GM19023 (cell line): Measurements from ENCODE around the gene ZNF580.

Source experiments
- ATAC-seq: cut with Tn5 transposase; IDR thresholded peaks from one replicate; pipeline ENCODE4 v1.9.1; 2021; ENCODE audit warnings: mild to moderate bottlenecking, moderate library complexity; ENCODE audit not compliant: unreplicated experiment

Gene ZNF580

DNA sequence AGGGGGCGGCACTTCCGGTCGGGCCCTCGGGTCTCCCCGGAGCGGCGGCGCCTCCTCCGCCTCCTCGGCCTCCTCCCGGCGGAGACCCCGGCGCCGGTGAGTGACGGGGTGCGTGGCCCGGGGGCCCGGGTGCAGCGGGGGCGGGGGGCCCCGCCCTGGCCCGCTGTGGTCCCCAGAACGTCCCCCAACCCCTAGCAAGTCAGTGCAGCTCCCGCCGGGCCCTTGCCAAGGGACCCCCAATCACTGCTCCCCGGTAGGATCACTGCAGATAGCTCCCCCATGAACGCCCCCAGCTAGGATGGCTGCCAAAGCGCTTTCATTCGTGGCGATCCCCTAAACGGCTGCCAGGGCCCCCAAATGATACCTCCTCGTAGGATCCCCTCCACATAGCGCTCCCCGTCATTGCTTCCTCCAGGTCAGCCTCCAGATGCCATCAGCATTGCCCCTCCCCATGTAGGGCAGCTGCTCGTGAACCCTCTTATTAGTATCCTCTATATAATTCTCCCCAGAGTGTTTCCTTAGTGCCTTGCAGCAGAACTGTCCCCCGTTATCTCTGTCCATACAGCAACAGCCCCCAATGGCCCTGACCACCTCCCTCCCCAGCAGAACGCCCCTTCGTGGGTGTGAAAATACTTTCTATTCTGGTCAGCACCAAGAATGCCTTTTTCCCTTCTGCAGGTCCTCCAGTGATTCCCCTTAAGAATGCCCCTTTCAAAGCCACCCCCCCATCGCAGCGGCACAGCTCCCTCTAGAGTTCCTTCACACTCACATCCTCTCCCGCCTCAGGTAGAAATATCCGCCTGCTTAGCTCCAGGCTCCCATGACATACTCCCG is 34.9 kb upstream of the ZNF580 start, which contains the start of gene ZNF865:
Gene ZNF865 (plus strand): TSS at position 11 of the 834 bp plus-strand sequence. CDS start 7,972 bp downstream, outside the sequence.
- peak; percentile 22 for ATAC-seq

DNA sequence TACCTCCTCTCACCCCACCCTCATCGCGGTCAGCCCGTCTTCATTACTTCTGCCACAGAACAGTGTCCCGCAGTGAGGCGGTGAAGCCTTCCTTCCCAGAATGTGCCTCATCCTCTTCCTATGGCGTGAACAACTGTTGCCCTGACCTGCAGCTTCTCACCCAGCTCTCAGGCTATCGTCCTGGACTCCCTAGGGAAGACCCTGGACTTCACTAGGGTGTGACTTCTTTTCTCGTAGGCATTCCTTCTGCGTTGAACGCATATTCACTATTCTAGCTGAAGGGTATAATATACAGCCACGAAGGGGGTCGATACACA is 34.4 kb upstream of the ZNF580 start:
- no peak for ATAC-seq

DNA sequence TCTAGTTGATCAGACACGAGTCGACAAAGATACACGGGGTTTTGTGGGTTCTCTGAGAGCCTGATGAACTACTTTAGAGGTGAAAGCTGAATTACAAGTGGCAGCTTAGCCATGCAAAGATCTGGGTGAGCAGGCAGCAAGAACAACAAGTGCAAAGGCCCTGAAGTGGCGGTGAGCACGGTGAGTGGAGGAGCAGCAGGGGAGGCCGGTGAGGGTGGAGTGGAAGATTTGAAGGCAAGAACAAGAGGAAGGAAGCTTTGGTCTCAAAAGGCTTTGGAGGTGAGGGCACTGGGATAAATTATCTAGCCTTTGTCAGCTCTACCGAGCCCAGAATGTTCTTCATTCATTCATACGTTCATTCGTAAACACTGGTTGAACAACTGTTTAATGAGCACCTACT is 34.0 kb upstream of the ZNF580 start:
- no peak for ATAC-seq

DNA sequence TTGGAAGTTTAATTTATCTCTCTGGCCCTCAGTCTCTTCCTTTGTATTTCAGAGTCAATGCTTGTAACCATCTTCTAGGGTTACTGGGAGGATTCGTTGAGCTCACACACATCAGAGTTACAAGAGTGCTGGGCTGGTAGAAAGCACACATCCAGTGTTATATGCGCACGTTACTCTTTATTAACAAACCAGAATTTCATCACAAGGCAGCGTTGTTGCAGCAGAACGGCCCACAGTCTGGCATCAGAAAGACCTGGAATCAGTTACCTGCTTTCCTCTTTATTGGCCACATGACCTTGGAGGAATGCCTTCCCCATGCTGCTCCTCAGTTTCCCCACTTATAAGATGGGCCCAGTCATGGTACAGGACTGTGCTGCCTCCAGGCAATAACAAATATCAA is 31.5 kb upstream of the ZNF580 start:
- ATAC-seq = no peak

DNA sequence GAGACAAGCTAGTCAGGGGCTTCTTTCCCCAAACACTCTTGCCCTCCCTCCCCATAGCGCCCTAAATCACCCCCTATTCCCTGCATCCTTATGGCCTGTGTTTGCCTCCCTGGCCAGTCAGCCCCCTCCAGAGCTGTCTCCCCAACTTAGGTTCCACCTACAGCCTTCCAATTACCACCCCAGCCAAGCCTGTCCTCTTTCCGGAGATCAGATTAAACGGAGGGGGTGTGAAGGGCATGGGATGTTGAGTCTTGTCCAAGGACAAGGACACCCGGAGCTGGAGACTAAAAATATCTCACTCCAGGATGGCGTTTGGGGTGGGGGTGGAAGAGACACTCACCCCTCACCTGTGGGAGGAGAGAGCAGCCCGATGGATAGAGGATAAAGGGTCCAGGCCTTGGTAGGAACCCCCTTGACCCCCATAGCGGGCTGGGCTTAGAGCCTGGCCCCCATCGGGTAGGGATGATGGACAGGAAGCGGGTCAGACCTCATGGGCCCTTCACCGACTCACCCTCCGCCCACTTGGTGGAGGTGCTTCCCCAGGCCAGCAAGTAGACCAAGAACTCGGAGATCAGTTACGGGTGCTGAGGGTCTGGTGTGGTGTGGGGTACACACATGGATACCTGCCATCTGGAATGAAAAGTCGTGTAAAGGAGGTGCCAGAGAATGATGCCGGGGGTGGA is 29.4 kb upstream of the ZNF580 start:
- ATAC-seq = no peak

DNA sequence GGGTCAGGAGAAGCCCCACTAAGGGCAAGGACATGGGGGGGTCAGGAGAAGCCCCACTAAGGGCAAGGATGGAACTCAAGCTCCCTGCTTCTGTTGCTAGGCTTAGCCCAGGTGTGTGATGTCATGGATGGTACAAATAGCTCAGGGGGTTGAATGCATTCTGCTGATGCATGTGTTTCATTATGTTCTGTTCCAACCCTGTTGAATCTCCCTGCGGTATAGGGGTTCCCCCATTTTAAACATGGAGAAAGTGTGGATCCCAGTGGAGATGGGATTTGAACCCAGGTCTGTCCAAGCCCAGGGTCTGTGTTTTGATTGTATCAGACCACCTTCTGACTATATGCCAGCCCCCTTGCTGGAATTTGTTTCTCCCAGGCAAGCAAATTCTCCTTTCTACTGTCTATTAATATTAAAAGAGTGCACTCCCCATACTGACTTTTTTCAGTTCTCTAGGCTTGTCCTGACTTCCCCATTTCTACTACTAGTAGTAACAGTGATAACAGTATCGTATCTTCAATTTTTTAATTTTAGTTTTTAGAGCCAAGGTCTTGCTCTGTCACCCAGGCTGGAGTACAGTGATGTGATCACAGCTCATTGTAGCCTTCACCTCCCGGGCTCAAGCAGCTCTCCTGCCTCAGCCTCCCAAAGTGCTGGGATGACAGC is 28.7 kb upstream of the ZNF580 start:
- no peak for ATAC-seq

- ATAC-seq = no peak
Measured at GRCh38 chr19:55613396-55613795, 27.4 kb upstream of the ZNF580 start.

GRCh38 chr19:55613930-55614710 is 26.7 kb upstream of the ZNF580 start:
- ATAC-seq = no peak

- ATAC-seq = no peak
Measured at GRCh38 chr19:55614711-55615542, 25.9 kb upstream of the ZNF580 start.

DNA sequence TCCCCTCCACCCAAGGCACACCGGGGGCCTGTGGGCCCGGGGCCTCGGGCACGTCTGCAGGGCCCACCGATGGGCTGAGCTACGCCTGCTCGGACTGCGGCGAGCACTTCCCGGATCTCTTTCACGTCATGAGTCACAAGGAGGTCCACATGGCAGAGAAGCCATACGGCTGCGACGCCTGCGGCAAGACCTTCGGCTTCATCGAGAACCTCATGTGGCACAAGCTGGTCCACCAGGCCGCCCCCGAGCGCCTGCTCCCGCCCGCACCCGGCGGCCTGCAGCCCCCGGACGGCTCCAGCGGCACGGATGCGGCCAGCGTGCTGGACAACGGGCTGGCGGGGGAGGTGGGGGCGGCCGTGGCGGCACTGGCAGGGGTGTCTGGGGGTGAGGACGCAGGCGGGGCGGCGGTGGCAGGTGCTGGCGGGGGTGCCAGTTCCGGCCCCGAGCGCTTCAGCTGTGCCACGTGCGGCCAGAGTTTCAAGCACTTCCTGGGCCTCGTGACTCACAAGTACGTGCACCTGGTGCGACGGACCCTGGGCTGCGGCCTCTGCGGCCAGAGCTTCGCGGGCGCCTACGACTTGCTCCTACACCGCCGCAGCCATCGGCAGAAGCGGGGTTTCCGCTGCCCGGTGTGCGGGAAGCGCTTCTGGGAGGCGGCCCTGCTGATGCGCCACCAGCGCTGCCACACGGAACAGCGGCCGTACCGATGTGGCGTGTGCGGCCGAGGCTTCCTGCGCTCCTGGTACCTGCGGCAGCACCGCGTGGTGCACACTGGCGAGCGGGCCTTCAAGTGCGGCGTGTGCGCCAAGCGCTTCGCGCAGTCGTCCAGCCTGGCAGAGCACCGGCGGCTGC is 25.0 kb upstream of the ZNF580 start:
- ATAC-seq = no peak

- ATAC-seq = no peak
Measured at GRCh38 chr19:55616395-55616875, 24.4 kb upstream of the ZNF580 start.

DNA sequence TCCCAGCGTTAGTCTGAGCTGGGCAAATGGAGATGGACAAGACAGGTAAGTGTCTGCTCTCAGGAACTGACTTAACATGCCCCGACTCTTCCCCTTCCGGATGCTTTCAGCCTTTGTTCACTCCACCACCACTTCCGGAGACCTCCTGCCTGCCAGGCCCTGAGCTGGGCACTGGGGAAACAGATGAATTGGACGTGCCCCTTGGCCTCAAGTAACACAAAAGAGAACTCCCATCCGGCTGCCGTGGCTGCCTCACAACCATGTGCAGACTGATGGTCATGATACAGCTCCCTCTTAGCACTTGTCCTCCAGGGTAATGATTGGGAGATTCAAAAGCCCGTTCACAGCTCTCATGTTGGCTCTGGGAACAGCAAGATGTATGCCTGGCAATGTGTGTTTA is 23.4 kb upstream of the ZNF580 start:
- no peak for ATAC-seq

- ATAC-seq = no peak
Measured at GRCh38 chr19:55618426-55618825, 22.4 kb upstream of the ZNF580 start.

GRCh38 chr19:55619286-55619685 is 21.5 kb upstream of the ZNF580 start:
- no peak for ATAC-seq

DNA sequence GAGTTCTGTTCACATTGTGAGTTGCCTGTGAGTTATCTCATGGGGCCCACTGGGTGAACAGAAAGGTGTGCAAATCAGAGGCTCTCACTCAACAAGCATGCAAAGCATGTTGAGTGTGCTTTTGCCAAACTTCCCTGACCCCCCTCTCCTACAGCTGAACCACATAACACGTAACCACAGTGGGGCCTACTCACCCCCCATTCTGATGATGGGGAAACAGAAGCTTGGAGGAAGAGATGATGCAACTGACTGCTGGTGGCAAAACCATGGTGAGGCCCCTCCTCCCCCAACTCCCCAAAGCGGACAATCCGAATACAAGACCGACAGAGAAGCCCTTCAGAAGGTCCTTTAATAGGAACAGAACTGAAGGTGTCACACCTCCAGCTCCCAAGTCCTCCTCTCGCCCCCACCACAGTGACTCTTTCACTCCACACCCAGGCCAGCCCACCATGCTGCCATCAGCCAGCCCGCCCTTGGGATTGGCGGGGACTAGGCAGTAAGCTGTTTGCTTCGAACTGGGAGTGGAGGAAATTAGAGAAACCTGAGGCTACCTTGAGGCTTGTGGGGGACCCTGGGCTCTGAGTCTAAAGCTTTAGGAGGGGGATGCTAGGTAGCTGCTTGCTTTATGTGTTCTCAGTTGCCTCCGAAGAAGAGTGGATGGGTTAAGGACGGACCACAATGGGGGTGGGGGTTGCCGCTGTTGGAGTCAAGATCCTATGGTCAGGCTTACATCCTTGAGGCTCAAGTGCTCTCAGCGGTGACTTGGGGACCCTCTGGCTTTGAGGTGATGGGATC is 20.2 kb upstream of the ZNF580 start:
- no peak for ATAC-seq

- ATAC-seq = no peak
Measured at GRCh38 chr19:55621205-55621672, 19.6 kb upstream of the ZNF580 start.

DNA sequence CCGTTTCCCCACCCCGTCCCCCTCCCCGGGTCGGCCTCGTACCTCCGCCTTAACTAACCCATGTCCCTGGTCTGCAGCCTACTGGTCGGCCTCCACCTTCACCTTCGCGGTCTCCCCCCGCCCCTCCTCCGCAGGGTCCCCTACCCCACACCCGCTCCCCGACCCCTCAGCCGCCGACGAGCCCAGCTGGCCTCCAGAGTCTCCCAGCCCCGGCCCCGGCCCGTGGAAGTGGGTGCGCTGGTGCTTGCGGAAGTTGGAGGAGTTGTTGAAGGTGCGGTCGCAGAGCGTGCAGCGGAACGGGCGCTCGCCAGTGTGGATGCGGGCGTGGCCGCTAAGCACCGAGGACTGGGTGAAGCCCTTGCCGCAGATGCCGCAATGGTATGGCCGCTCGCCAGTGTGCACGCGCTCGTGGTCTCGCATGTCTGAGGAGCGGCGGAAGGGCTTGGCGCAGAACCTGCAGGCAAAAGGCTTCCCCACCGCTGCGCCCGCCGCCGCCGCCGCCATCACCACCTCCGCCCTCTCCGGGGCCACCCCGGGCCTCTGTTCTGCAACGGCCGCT is 19.1 kb upstream of the ZNF580 start:
- no peak for ATAC-seq
